Medulla oblongata (tissue), 1 donor: Measurements from ENCODE around the gene ARHGAP4.

Source experiments
- DNase-seq: peaks from one replicate; pipeline ENCODE4 v3.0.0-alpha.2; 2015; ENCODE audit errors: extremely low spot score

The ARHGAP4 gene

DNA sequence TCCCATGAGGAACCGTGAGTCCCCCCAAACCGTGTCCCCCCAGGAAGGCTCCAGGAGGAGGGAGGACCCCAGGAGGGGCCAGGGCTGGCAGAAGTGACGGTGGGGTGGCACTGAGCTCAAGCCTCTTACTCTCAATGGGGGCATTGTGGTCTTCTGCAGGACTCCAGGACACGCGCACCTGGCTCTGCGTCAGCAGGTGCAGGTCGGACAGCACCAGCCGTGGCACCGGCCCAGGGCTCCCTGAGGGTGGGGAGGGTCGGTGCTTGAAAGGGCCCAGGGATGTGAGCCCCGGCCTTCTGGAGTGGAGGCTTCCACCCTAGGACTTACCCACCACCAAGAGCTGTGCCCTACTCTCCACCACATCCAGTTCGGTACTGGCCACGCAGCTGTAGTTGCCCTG, 58.4 kb downstream of the ARHGAP4 start:
- no peak for DNase-seq

DNA sequence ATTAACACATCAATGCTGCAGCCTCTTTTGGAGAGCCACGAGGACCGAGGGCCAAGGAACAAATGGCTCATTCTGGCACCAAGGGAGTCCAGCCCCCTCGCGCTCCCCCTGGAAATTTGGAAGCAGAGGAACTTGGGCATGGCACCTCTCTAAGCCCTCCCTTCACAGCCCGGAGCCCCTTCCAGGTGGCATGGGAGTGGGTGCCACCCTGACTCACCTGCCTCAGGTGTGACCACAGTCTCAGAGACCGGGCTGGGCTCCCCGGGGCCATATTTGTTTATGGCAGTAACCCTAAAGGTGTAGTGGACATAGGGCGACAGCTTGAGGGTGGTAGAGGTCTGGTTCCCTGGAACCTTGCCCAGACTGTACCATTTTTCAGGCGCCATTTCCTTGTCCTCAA, 58.9 kb downstream of the ARHGAP4 start:
- DNase-seq: no peak

DNA sequence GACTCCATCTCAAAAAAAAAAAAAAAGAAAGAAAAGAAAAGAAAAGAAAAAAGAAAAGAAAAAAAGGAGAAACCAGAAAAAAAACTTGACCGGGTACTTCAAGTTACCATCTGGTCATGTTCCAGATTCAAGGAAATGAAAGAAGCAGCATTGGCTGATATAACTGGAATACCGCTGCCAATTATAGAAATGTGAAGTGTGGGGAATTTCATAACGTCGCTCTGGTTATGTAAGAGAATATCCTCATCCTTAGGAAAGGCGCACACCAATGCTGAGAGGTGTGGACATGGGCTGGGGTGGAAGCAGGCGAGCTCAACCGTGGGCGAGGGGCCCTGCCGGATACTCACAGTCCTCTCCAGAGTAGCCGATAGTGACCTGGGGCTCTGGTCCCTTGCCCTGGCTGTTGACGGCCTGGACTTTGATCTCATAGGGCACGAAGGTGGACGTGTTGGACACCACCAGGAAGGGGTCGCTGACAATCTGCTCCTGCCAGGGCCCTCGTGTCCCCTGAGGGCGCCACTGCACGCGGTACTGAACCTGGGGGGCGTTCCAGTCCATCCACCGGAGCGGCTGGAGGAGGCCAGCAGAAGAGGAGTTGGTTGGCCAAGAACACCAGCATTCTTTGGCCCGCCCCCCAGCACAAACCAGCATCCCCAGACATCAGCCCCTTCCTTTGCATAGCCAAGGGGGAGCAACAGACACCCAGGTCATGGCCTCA, 59.6 kb downstream of the ARHGAP4 start:
- no peak for DNase-seq

DNA sequence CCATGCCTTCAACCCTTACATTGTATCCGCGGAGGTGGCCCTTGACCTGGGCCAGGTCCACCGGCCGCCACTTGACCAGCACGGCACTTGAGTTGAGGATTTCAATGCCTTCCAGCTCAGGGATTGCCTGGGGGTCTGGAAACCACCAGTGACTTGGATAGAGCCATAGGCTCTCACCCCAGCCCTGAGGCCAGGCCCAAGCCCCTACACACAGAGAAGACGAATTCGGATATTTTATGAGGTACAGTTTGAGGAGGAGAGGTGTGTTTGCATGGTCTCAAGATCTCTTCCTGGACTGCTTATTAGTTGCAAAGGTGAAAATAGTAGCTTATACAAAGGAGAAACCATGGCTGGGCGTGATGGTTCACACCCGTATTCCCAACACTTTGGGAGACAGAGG, 60.4 kb downstream of the ARHGAP4 start:
- DNase-seq: no peak

DNA sequence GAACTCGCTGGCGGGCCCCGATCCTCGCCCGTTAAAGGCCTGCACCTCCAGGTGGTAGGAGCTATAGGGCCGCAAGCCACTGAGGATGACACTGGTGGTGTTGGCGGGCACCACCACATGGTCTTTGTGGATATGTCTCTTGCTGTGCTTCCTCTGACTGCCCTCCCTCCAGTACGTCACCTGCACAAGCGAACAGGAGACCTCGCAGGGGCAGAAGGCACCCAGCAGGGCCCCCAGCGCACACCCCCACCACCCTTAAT, 60.8 kb downstream of the ARHGAP4 start:
- DNase-seq: no peak

DNA sequence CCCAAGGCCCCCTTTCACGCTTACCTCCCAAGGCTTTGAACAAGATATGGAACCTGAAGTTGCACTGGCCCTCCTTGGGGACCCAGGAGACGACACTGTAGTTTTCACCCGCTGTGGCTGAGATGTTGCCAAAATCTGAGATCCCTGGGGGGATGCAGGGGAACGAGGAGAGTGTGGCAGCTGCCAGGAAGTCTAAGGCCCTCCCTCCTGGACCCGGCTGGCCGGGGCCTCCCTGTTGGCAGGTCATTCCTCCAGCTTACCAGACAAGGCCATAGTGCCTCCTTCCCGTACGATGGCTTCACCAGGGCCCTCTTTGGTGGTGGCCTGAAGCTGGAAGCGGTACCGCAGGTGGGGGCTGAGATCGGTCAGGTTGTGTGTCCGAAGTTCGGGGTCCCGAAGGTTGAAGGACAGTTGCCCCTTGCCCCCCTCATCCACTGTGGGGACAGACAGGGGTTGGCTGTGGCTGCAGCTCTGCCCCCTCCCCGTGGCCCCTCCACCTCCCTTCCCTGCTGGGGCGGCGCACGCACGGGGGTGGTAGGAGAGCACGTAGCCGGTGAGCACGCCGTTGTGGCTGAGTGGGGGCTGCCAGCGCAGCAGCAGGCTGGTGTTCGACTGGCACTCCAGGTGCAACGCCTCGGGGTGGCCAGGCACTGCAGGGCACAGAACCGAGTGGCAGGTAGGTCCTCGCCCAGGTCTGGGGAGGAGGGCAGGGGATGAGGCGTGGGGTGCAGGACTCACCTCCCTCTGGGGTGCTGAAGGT, 61.3 kb downstream of the ARHGAP4 start:
- DNase-seq: no peak

DNA sequence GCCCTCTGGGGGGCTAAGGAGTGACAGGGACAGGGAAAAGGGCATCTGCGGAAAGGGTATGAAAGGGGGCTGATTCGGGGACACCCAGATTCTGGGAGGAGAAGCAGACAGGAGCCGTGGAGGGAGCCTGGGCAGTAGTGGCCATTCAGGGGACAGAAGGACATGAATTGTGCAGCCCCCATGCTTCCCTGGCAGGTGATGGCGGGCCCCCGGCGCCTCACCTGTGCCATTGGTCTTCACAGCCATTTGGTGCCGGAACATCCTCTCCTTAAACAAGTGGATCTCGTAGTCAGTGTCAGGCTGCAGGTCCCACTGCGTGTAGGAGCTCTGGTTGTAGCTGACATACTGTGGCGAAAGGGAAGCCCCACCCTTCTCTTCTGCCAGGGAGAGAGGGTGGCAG, 62.0 kb downstream of the ARHGAP4 start:
- DNase-seq: no peak

DNA sequence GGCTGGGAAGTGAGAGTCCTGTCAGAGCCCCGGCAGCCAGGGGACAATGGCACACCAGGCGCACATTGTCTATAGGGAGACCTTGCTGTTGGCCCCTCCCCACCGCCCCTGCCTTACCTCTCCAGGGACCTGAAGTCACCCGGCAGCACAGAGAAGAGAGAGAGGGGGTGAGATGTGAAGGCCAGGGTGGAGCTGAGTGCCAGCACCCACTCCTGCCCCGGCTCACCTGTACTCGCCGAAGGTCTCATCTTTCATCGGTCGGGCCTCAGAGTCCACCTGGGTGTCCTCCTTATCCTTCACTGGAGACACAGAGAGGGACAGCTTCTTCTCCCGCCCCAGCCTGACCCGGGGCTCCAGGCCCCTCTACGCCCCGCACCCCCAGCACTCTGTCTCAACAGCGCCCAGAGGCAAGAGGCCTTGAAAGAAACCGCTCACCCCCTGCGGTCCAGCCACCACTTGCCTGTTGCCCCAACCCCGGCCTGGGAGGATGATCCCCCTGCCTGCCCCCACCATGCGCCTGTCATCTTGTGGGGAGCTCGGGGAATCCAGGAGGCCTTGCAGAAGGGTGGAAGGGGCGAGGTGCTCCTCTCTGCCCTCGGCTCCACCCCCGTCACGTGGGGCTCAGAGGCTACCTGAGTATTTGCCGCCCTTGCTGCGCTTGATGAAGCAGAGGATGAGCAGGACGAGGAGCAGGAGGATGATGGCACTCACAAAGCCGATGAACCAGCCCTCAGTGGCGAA, 62.6 kb downstream of the ARHGAP4 start:
- DNase-seq: no peak

DNA sequence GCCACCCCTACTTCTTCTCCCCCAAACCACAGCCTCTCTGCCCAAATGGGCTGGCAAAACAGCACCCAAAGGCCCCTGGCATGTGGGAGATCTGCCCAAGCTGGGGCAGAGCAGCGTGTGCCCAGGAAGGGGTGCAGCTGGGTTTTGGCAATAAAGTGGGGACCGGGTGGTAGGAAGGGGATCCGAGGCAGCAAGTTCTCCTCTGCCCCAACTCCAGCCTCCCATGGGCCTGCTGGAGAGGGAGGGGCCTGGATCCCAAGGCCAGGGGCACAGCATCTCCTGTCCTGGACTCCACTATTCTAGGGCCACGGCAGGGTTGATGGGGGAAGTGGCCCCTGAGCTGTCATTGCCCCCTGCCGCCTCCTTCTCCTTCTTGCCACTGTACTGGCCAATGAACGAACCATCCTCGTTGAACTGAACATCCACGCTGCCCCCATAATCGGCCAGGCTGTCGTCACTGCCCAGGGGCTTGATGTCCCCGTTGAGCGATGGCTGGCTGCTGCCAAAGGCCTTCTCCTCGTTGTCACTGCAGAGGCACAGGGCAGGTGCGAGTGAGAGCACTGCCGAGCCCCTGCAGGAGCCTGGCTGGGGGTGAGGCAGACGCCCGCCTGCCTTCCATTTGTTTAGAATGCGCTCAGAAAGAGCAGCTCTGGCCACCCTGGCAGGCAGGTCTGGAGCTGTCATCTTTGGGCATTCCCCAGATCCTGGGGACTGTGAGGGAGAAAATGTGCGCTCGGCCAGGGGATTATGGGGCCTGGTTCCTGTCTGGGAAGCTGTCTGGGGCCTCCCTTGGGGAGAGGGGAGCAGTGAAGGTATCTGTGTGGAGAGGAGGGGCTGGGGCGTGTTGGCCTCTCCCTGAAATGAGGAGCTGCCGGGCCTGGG, 63.5 kb downstream of the ARHGAP4 start:
- no peak for DNase-seq

DNA sequence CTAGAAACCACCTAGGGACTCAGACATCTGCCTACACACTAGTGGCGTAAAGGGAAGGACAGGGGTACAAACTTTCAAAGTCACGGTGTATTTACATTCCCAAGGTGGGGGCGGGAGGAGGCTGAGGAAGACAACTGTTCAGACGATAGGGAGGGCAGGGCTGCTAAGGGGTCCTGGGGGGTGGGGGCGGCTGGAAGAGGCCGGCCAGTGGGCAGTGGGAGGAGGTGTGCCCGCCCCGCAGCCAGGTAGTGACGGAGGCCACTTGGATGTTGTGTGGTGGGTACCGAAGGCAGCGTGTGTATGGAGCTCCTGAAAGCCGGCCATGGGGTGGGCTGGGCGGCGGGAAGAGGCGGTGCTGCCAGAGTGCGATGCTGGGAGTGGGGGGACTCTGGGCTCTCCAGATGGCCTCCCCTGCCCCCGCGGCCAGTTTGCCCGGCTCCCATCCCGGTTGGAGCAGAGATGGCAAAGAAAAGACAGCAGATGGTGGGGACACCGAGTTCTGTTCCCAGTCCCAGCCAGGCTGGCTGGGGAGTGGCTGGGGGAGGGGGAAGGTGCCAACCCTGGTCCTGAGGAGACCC, 64.2 kb downstream of the ARHGAP4 start:
- no peak for DNase-seq

DNA sequence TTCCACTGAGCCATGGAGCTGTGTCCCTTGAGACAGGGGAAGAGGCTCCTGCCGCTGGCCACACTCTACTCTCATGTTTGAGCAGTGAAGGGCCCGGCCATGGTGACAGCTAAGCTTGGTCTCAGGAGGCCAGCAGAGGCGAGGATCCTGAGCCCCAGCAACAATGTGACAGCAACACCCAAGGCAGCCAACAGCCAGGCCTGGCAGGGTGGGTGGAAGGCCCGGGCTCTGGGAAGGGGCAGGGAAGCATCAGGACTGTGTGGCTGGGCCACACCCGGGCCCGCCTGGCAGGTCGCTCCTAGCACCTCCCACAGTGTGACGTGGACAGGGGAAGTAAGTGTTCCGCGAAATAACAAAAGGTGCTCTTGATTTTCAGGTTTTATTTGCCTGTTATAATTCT, 64.9 kb downstream of the ARHGAP4 start:
- DNase-seq: no peak
